Measurements from ENCODE around the gene NDUFA7. TPM values are rescaled to one million over a fixed set of nuclear protein-coding genes. Genes with fewer than 3 reads are reported as not detected.

NDUFA7 gene
- total and polyA plus RNA-seq, 2 of the 13 experiments (the other 11 are each of a cell fraction or from before 2014, with no cell fraction given) = 64.5 to 71.5 TPM

DNA sequence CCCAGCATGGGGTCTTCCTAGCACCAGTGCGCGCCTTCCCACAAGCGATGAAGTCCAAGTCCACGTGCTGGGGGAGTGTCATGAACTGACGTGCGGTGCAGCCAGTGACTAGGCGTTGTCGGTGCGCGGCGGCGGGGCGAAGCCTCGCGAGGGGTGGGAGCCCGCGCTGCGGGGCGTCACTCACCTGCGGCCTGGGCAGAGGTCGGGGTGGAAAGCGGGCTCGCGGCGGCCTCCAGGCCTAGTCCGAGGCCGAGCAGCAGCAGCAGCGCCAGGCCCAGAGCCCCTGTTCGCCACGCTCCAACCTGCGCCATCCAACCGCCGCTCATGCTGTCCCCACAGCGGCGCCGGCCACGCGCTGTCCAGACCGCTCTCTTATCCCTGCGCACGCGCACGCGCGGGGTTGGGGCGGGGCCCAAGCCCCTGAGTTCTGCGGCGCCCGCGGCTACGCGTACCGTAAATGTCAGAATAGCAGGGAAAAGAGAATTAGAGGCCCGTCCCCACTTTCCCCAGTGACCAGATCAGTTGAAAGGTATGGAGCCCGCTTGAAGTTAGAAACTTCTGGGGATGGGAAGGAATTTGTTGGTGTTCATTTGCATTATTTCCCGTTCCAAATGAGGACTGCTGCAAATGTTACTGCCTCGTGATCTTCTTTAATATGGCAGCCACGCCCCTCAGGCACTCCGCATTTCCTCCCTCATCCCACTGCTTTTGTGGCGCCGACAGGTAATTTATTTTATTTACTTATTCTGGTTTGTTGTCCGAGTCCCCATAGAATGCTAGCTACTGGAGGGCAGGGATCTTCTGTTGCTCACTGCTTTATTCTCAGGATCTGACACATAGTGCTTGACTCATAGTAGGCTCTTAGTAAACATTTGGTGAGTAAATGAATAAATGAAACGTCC, 13.0 kb downstream of the NDUFA7 start, which contains the start of gene CD320 (continued):
- TF ChIP-seq, protein P1, sequence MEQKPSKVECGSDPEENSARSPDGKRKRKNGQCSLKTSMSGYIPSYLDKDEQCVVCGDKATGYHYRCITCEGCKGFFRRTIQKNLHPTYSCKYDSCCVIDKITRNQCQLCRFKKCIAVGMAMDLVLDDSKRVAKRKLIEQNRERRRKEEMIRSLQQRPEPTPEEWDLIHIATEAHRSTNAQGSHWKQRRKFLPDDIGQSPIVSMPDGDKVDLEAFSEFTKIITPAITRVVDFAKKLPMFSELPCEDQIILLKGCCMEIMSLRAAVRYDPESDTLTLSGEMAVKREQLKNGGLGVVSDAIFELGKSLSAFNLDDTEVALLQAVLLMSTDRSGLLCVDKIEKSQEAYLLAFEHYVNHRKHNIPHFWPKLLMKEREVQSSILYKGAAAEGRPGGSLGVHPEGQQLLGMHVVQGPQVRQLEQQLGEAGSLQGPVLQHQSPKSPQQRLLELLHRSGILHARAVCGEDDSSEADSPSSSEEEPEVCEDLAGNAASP (CRISPR knock-in tag; IDR thresholded peaks at IDR 0.05; ENCODE audit: borderline replicate concordance) = 0 out of 2 replicates have a peak, but pooled peaks have one; percentile 36
- peak; percentile 97 for TF ChIP-seq ZFY (CRISPR knock-in tag; IDR thresholded peaks at IDR 0.05)
- TF ChIP-seq KAT8 (CRISPR knock-in tag; IDR thresholded peaks at IDR 0.05) = no peak; the same call in none of the 2 replicates
- peak; percentile 69; the same call in 1 of the 2 replicates for TF ChIP-seq SRF (IDR thresholded peaks at IDR 0.05; ENCODE audit: low read depth, low read length)
- TF ChIP-seq, protein P2, sequence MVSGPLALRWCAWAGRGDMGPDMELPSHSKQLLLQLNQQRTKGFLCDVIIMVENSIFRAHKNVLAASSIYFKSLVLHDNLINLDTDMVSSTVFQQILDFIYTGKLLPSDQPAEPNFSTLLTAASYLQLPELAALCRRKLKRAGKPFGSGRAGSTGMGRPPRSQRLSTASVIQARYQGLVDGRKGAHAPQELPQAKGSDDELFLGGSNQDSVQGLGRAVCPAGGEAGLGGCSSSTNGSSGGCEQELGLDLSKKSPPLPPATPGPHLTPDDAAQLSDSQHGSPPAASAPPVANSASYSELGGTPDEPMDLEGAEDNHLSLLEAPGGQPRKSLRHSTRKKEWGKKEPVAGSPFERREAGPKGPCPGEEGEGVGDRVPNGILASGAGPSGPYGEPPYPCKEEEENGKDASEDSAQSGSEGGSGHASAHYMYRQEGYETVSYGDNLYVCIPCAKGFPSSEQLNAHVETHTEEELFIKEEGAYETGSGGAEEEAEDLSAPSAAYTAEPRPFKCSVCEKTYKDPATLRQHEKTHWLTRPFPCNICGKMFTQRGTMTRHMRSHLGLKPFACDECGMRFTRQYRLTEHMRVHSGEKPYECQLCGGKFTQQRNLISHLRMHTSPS (CRISPR knock-in tag; IDR thresholded peaks at IDR 0.05; ENCODE audit: low read depth) = no peak
- peak; percentile 87 for TF ChIP-seq NFYB (CRISPR knock-in tag; IDR thresholded peaks at IDR 0.05)
- TF ChIP-seq, protein P3, sequence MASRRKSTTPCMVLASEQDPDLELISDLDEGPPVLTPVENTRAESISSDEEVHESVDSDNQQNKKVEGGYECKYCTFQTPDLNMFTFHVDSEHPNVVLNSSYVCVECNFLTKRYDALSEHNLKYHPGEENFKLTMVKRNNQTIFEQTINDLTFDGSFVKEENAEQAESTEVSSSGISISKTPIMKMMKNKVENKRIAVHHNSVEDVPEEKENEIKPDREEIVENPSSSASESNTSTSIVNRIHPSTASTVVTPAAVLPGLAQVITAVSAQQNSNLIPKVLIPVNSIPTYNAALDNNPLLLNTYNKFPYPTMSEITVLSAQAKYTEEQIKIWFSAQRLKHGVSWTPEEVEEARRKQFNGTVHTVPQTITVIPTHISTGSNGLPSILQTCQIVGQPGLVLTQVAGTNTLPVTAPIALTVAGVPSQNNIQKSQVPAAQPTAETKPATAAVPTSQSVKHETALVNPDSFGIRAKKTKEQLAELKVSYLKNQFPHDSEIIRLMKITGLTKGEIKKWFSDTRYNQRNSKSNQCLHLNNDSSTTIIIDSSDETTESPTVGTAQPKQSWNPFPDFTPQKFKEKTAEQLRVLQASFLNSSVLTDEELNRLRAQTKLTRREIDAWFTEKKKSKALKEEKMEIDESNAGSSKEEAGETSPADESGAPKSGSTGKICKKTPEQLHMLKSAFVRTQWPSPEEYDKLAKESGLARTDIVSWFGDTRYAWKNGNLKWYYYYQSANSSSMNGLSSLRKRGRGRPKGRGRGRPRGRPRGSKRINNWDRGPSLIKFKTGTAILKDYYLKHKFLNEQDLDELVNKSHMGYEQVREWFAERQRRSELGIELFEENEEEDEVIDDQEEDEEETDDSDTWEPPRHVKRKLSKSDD (CRISPR knock-in tag; IDR thresholded peaks at IDR 0.05; ENCODE audit: low read depth) = peak; percentile 91; the same call in 1 of the 2 replicates
- TF ChIP-seq, protein P4, sequence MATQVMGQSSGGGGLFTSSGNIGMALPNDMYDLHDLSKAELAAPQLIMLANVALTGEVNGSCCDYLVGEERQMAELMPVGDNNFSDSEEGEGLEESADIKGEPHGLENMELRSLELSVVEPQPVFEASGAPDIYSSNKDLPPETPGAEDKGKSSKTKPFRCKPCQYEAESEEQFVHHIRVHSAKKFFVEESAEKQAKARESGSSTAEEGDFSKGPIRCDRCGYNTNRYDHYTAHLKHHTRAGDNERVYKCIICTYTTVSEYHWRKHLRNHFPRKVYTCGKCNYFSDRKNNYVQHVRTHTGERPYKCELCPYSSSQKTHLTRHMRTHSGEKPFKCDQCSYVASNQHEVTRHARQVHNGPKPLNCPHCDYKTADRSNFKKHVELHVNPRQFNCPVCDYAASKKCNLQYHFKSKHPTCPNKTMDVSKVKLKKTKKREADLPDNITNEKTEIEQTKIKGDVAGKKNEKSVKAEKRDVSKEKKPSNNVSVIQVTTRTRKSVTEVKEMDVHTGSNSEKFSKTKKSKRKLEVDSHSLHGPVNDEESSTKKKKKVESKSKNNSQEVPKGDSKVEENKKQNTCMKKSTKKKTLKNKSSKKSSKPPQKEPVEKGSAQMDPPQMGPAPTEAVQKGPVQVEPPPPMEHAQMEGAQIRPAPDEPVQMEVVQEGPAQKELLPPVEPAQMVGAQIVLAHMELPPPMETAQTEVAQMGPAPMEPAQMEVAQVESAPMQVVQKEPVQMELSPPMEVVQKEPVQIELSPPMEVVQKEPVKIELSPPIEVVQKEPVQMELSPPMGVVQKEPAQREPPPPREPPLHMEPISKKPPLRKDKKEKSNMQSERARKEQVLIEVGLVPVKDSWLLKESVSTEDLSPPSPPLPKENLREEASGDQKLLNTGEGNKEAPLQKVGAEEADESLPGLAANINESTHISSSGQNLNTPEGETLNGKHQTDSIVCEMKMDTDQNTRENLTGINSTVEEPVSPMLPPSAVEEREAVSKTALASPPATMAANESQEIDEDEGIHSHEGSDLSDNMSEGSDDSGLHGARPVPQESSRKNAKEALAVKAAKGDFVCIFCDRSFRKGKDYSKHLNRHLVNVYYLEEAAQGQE (IDR thresholded peaks at IDR 0.05; ENCODE audit: borderline replicate concordance in 1 of 2, low read depth in 1 of 2, low read length in 2 of 2) = no peak; a peak in 1 of 4 replicates
- no peak for TF ChIP-seq ZC3H4 (CRISPR knock-in tag; IDR thresholded peaks at IDR 0.05; ENCODE audit: borderline replicate concordance)
- no peak for TF ChIP-seq SRSF9 (IDR thresholded peaks at IDR 0.05; ENCODE audit: borderline replicate concordance, insufficient read depth, low read depth, low read length, poor library complexity, severe bottlenecking)
- TF ChIP-seq, protein P5, sequence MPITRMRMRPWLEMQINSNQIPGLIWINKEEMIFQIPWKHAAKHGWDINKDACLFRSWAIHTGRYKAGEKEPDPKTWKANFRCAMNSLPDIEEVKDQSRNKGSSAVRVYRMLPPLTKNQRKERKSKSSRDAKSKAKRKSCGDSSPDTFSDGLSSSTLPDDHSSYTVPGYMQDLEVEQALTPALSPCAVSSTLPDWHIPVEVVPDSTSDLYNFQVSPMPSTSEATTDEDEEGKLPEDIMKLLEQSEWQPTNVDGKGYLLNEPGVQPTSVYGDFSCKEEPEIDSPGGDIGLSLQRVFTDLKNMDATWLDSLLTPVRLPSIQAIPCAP (CRISPR knock-in tag; IDR thresholded peaks at IDR 0.05; ENCODE audit: low read depth) = no peak
- TF ChIP-seq REL (CRISPR knock-in tag; conservative IDR thresholded peaks at IDR 0.05) = no peak
- no peak; the same call in 1 of the 2 replicates for TF ChIP-seq ZSCAN9 (CRISPR knock-in tag; IDR thresholded peaks at IDR 0.05; ENCODE audit: borderline replicate concordance)
- TF ChIP-seq ZNF891 (CRISPR knock-in tag; IDR thresholded peaks at IDR 0.05) = peak; percentile 81; the same call in 1 of the 2 replicates
- TF ChIP-seq TCF7 (IDR thresholded peaks at IDR 0.05; ENCODE audit: low read depth) = 0 out of 2 replicates have a peak, but pooled peaks have one; percentile 24
- no peak for TF ChIP-seq U2AF1 (optimal IDR thresholded peaks at IDR 0.05; ENCODE audit: low read depth, low read length)
- no peak for TF ChIP-seq TMF1 (CRISPR knock-in tag; IDR thresholded peaks at IDR 0.05; ENCODE audit: low read depth)

All from HepG2 (cell line).